Erythroblast (primary cell): ENCODE results near the gene SP7.

Experiments used
- DNase-seq, 2 experiments: peaks; one replicate each; lab custom pipeline; 2025; lab: John Stamatoyannopoulos, UW
- GATA1 ChIP-seq: IDR thresholded peaks from 2 replicates; pipeline ENCODE4 v1.6.1; 2011; ENCODE audit warnings: low read depth, mild to moderate bottlenecking, control low read depth, low read length, moderate library complexity
- POLR2A ChIP-seq: IDR thresholded peaks from 2 replicates; pipeline ENCODE4 v1.6.1; 2011; ENCODE audit warnings: mild to moderate bottlenecking, low read length

Gene SP7

GRCh38 chr12:53358836-53359419 is 22.8 kb upstream of the SP7 start:
- DNase-seq, result no peak
- no peak for TF ChIP-seq GATA1
- TF ChIP-seq POLR2A, result no peak

DNA sequence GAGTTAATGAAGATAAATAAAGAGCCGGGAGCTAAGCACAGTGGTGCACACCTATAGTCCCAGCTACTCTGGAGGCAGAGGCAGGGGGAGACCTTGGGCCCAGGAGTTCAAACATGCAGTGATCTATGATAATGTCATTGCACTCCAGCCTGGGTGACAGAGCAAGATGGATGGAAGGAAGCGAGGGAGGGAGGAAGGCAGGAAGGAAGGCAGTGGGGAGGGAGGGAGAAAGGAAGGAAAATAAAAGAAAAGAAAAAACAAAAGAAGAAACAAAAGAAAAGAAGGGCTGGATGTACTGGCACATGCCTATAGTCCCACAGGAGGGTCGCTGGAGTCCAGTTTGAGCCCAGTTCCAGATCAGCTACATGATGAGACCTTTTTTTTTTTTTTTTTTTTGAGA is 19.0 kb upstream of the SP7 start:
- no peak for DNase-seq
- no peak for TF ChIP-seq POLR2A

GRCh38 chr12:53353257-53353655 is 17.1 kb upstream of the SP7 start:
- TF ChIP-seq GATA1 (no peak), POLR2A (no peak)
- no peak for DNase-seq

GRCh38 chr12:53352331-53353256 is 16.4 kb upstream of the SP7 start:
- TF ChIP-seq POLR2A, result no peak
- peak; percentile 87 to 95 for DNase-seq

- TF ChIP-seq POLR2A (no peak), GATA1 (no peak)
- DNase-seq, result no peak
Observed at GRCh38 chr12:53347905-53348304, 11.8 kb upstream of the SP7 start.

- no peak for DNase-seq
- TF ChIP-seq GATA1 (no peak), POLR2A (no peak)
Observed at GRCh38 chr12:53346491-53346890, 10.3 kb upstream of the SP7 start.

DNA sequence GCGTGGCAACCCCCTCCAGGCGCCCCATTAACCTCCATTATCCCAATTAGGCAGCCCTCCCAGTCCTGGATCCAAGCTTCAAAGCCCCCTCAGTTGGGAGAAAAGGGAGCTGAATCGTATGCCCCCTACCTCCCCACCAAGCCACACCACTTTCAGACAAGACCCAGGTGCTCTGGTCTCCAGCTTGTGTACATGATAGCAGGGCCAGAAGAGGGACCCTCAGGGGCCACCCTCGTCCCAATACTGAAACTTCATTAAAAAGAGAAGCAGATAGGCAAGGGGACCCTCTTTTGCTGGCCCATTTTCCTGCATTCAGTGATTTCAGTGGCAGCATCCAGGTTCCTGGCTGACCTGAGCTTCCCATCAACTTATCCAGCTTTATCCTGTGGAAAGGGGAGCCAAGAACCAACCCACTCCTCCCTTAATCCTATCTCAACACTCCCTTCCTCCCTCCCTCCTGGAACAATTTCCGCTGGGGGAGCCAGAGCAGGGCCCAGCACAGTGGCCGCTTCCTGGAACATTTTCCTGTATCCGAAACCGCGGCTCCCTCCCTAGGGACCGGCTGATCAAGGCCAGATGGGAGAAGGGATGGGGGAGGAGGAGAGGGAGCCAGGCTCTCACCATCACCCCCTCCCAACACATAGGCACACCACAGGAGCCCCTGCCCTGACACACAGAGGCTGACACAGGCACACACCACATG is 9.5 kb upstream of the SP7 start:
- no peak for TF ChIP-seq GATA1
- TF ChIP-seq POLR2A, result no peak
- no peak for DNase-seq

GRCh38 chr12:53344824-53345485 is 8.8 kb upstream of the SP7 start:
- peak; percentile 65 to 75 for DNase-seq
- TF ChIP-seq POLR2A, result no peak
- TF ChIP-seq GATA1, result no peak

GRCh38 chr12:53344487-53344823 is 8.3 kb upstream of the SP7 start:
- DNase-seq, result no peak
- TF ChIP-seq GATA1, result no peak
- no peak for TF ChIP-seq POLR2A

- no peak for TF ChIP-seq GATA1
- no peak for TF ChIP-seq POLR2A
- DNase-seq, result no peak
Observed at GRCh38 chr12:53343969-53344368, 7.8 kb upstream of the SP7 start.

DNA sequence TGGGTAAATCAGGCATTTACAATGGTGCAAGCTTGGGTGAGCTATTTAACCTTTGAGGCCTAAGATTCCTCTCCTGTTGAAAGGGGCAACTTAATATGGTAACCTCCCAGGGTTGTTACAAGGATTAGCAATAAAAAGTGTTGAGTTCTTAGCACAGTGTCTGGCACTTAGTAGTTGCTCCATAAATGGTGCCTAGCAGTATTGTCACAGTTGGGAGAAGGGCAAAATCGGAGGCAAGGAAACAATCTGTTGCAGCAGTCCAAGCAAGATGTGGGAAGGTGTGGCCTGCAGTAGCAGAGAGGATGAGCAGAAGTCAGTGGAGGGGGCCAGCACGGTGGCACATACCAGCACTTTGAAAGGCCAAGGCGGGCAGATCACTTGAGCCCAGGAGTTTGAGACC is 7.3 kb upstream of the SP7 start:
- TF ChIP-seq GATA1 (no peak), POLR2A (no peak)
- no peak for DNase-seq

DNA sequence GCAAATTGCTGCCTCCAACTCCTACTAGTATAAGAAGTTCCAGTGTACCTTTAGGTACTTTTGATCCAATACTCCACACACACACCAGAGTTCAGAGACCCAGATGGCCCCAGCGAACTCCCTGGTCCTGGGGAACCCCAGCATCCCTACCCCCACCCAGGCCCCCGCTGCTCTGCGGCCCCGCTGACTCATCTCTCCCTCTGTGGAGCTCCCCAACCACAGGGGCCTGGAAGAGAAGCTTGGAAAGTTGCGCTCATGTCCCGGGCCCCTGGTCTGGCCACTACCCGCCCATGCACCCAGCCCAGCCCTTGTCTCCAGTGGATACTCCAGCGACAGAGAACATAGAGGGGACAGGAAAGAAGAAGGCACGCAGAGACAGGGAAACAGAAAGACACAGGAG is 4.2 kb upstream of the SP7 start:
- DNase-seq, result no peak
- TF ChIP-seq GATA1, result no peak
- no peak for TF ChIP-seq POLR2A

DNA sequence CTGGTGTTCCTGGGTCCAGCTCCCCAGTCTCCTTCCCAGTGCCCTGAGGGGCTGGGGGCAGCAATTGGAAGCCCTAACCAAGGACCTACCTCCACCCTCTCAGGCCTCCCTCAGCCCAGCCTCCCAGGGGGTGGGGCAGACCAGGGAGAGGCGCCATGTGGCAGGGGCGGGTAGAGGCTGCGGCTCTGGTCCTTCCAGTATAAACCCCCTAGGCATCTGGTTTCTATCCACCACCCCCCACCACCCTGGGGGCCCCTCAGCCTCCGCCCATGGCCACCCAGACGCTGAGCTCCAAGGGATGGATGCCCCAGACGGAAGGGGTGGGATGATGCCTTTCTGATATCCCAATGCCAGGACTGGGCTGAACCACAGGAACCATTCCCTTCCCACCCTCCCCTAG is 2.8 kb upstream of the SP7 start:
- DNase-seq, result no peak
- no peak for TF ChIP-seq GATA1
- TF ChIP-seq POLR2A, result no peak

- no peak for DNase-seq
- no peak for TF ChIP-seq GATA1
- no peak for TF ChIP-seq POLR2A
Observed at GRCh38 chr12:53338017-53338416, 1.9 kb upstream of the SP7 start.
